ENCODE results near the gene HBG1. TPM values are rescaled to one million over a fixed set of nuclear protein-coding genes. Genes with fewer than 3 reads are reported as not detected.

The HBG1 gene
- total RNA-seq, 1 donor from 2014 or later: not detected

- no peak for DNase-seq (ENCODE audit: low read depth in 2 of 2)
Observed at GRCh38 chr11:5247472-5248192, 2.0 kb downstream of the HBG1 start.

- DNase-seq (ENCODE audit: low read depth in 2 of 2): no peak
Observed at GRCh38 chr11:5246772-5247471, 2.7 kb downstream of the HBG1 start.

- DNase-seq (ENCODE audit: low read depth in 2 of 2): no peak
Observed at GRCh38 chr11:5245155-5245554, 4.5 kb downstream of the HBG1 start.

- no peak for DNase-seq (ENCODE audit: low read depth in 2 of 2)
Observed at GRCh38 chr11:5243816-5244180, 5.9 kb downstream of the HBG1 start.

- DNase-seq (ENCODE audit: low read depth in 2 of 2): no peak
Observed at GRCh38 chr11:5242933-5243815, 6.5 kb downstream of the HBG1 start.

- DNase-seq (ENCODE audit: low read depth in 2 of 2): no peak
Observed at GRCh38 chr11:5242208-5242607, 7.4 kb downstream of the HBG1 start.

- DNase-seq (ENCODE audit: low read depth in 2 of 2): no peak
Observed at GRCh38 chr11:5241458-5241857, 8.2 kb downstream of the HBG1 start.

DNA sequence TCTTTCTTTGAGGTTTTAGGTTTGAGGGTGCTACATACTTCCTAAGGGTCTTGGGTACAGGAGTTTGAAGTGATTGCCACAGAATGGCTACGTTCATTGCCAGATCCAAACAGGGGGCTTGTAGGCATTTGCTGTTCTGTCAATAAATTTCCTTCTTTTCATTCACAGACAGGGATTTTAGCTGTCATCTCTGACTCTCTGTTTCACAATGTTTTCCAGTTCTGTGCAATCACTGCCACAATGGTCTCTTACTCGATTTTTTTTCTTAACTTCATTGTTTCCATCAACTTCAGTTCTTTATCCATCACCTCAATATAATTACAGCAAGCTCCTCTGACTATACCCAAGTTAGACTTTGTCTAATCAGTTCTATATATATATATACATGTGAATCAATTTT, 9.2 kb downstream of the HBG1 start:
- no peak for DNase-seq (ENCODE audit: low read depth in 2 of 2)

- DNase-seq (ENCODE audit: low read depth in 2 of 2): no peak
Observed at GRCh38 chr11:5240056-5240455, 9.6 kb downstream of the HBG1 start.

DNA sequence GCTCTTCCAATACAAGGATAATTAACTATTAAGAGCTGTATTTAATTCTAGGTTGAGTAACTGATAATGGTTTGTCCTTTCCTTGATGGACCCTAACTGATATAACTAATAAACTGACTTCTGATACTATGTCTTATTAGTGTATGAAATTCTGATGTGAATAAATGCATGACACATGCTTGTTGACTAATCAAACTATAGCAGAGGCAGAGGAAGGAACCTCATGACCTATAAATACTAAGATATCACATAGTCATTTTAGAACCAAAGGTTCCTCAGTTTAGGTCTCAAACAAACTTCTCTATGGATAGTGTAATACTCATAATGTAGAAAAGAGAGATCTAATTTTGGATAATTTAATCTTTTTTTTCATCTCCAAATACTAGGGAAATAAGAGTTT, 10.6 kb downstream of the HBG1 start:
- DNase-seq (ENCODE audit: low read depth in 2 of 2): no peak

- DNase-seq (ENCODE audit: low read depth in 2 of 2): no peak
Observed at GRCh38 chr11:5238486-5238885, 11.2 kb downstream of the HBG1 start.

DNA sequence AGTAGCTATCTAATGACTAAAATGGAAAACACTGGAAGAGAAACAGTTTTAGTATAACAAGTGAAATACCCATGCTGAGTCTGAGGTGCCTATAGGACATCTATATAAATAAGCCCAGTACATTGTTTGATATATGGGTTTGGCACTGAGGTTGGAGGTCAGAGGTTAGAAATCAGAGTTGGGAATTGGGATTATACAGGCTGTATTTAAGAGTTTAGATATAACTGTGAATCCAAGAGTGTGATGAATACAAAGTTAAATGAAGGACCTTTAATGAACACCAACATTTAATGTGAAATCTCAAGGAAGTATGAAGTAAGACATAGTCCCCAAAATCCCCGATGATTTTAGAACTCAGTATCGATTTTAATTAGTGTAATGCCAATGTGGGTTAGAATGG, 12.2 kb downstream of the HBG1 start:
- no peak for DNase-seq (ENCODE audit: low read depth in 2 of 2)

DNA sequence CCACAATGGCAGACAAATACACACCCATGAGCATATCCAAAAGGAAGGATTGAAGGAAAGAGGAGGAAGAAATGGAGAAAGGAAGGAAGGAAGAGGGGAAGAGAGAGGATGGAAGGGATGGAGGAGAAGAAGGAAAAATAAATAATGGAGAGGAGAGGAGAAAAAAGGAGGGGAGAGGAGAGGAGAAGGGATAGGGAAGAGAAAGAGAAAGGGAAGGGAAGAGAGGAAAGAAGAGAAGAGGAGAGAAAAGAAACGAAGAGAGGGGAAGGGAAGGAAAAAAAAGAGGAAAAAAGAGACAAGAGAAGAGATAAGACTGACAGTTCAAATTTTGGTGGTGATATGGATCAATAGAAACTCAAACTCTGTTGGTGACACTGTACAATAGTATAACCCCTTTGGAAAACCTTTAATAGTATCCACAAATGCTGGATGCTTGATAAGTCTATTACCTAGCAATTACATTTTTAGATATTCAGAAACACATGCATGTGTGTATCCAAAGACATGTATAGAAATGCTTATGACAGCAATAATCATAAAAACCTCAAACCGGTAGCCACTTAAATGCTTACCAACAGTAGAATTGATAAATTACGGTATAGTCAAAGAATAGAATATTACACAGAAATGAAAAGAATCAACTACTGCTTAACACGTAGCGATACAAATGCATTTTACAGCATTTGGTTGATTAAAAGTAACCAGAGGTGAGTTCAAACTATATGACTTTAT, 14.1 kb downstream of the HBG1 start:
- DNase-seq (ENCODE audit: low read depth in 2 of 2): no peak

DNA sequence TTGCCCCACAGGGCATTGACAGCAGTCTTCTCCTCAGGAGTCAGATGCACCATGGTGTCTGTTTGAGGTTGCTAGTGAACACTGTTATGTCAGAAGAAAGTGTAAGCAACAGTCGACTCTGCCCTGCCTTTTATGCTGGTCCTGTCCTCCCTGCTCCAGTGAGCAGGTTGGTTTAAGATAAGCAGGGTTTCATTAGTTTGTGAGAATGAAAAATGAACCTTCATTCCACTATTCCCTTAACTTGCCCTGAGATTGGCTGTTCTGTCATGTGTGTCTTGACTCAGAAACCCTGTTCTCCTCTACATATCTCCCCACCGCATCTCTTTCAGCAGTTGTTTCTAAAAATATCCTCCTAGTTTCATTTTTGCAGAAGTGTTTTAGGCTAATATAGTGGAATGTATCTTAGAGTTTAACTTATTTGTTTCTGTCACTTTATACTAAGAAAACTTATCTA, 15.2 kb downstream of the HBG1 start, which contains the start of gene HBD:
HBD (minus strand) TSS at position 103 of the 454 bp plus-strand sequence; CDS start at position 53, 50 bp downstream.
- DNase-seq (ENCODE audit: low read depth in 2 of 2): no peak

GRCh38 chr11:5233307-5233706, 16.4 kb downstream of the HBG1 start:
- DNase-seq (ENCODE audit: low read depth in 2 of 2): no peak

DNA sequence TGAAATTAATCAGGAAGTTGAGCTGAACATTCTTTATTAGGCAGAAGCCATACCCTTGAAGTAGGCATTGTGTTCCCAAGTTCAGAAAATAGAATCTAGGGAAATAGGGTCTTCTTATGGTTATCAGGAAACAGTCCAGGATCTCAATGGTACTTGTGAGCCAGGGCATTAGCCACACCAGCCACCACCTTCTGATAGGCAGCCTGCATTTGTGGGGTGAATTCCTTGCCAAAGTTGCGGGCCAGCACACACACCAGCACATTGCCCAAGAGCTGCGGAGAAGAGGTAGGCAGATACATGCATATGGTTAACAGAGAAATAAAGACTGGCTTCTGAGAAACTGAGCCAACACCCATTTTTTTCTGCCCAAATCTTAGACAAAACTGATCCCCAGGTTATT, 16.8 kb downstream of the HBG1 start:
- no peak for DNase-seq (ENCODE audit: low read depth in 2 of 2)

GRCh38 chr11:5232176-5232575, 17.5 kb downstream of the HBG1 start:
- no peak for DNase-seq (ENCODE audit: low read depth in 2 of 2)

- no peak for DNase-seq (ENCODE audit: low read depth in 2 of 2)
Observed at GRCh38 chr11:5231111-5231510, 18.5 kb downstream of the HBG1 start.

DNA sequence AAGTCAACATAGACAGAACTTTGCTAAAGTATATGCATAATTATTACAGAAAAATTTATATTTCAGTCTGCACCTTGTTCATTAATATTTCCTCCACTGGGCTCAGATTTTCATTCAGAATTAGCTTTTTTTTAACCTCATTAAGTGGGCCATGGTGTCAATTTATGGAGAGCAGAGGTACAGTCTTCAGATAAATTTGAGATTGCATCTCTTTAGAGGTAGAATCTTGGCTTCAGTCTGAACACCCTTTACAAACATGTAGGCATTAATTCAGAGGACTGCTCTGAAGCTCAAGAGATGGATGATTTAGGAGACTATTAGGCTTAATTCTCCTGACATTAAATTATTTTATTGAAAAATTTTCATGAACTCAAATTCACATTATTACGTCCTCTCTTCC, 19.4 kb downstream of the HBG1 start:
- DNase-seq (ENCODE audit: low read depth in 2 of 2): no peak

GRCh38 chr11:5229796-5230195, 19.9 kb downstream of the HBG1 start:
- no peak for DNase-seq (ENCODE audit: low read depth in 2 of 2)

GRCh38 chr11:5229356-5229755, 20.3 kb downstream of the HBG1 start:
- no peak for DNase-seq (ENCODE audit: low read depth in 2 of 2)

Measured in dermis microvascular lymphatic vessel endothelial cell (primary cell).